ENCODE data around the gene IGLL5. TPM values are rescaled to one million over a fixed set of nuclear protein-coding genes. Genes with fewer than 3 reads are reported as not detected.

IGLL5 gene
- total and polyA plus RNA-seq, 2 of the 13 experiments (the other 11 are each of a cell fraction or from before 2014, with no cell fraction given), result not detected

DNA sequence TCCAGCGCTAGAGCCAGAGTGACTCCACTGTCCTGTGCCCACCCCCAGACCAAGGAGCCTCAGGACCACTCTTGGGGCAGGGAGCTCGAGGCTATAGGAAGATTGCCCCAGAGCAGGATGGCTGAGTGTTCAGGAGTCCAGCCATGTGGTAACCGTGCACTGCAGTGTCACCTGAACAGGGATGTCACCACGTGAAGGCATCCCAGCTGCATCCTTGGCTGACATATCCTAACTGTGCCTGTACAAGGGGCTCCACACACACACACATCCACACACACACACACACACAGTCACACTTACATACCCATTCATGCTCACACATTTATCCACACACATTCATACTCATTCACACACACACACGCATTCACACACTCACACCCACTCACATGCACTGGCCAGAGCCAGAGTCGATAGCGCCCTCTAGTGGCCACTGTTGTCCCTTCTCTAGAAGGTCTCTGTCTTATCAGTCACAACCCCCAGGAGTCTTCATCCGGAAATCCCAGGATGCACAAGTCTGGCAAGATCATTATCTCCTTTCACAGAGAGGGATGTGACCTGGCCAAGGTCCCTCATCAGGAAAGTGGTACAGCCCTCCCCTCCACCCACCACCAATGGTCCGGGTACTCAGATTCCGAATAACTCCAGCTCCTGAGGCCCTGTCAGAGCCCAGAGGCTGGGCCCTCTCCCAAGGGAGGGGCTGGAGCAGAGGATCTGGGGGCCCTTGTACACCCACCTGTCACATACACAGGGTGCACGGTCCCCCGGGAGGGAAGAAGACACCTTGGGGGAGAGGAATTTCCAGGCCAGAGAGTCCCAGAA is 55.1 kb downstream of the IGLL5 start:
- CTCF ChIA-PET (ENCODE audit: low intra/inter-chr PET ratio, low total read pairs), result no interaction called here
- TF ChIP-seq, protein P1, sequence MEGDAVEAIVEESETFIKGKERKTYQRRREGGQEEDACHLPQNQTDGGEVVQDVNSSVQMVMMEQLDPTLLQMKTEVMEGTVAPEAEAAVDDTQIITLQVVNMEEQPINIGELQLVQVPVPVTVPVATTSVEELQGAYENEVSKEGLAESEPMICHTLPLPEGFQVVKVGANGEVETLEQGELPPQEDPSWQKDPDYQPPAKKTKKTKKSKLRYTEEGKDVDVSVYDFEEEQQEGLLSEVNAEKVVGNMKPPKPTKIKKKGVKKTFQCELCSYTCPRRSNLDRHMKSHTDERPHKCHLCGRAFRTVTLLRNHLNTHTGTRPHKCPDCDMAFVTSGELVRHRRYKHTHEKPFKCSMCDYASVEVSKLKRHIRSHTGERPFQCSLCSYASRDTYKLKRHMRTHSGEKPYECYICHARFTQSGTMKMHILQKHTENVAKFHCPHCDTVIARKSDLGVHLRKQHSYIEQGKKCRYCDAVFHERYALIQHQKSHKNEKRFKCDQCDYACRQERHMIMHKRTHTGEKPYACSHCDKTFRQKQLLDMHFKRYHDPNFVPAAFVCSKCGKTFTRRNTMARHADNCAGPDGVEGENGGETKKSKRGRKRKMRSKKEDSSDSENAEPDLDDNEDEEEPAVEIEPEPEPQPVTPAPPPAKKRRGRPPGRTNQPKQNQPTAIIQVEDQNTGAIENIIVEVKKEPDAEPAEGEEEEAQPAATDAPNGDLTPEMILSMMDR (CRISPR knock-in tag; IDR thresholded peaks at IDR 0.05), result peak; percentile 81
- TF ChIP-seq STAG1 (CRISPR knock-in tag; IDR thresholded peaks at IDR 0.05) (peak; percentile 53), SMC3 (IDR thresholded peaks at IDR 0.05; ENCODE audit: low read length) (peak; percentile 33; the same call in 1 of the 2 replicates), GZF1 (CRISPR knock-in tag; IDR thresholded peaks at IDR 0.05) (no peak)
- Histone ChIP-seq H3K4me2 (ENCODE audit: low read depth, low read length) (no peak overlapping the region), H3K27me3 (ENCODE audit: control insufficient read depth in 1 of 2, insufficient read depth in 2 of 2, low read length in 2 of 2) (peaks cover 1 to 37% of the 10 kb centered on the region in 2 experiments; a peak in 3 of 5 replicates), H4K20me1 (ENCODE audit: insufficient read depth, low read length) (no peaks in the 10 kb centered on the region), H3K9ac (ENCODE audit: insufficient read depth, low read depth, low read length) (no peak overlapping the region), H3K9me3 (ENCODE audit: low read length) (no peaks in the 10 kb centered on the region), H3K4me3 (replicated peaks in 1 of 3; ENCODE audit: insufficient read depth in 1 of 3, low read depth in 2 of 3, low read length in 3 of 3) (no peak overlapping the region), H3K79me2 (ENCODE audit: insufficient read depth, low read length) (no peaks in the 10 kb centered on the region), H3K4me1 (ENCODE audit: insufficient read depth, low read length) (peaks cover 19% of the 10 kb centered on the region), H2AFZ (ENCODE audit: low read length) (no peak overlapping the region), H3K27ac (ENCODE audit: extremely low read length, insufficient read depth, low read length) (no peak overlapping the region), H3K36me3 (replicated peaks in 1 of 2; ENCODE audit: control insufficient read depth in 1 of 2, insufficient read depth in 2 of 2, low read length in 2 of 2) (no peaks in the 10 kb centered on the region)
- DNase-seq (ENCODE audit: low spot score) (peak; percentile 44), FAIRE-seq (peak; percentile 48), ATAC-seq (peak; percentile 85)
- BruUV-seq (replicated peaks), result no TSS peak
- intact Hi-C loops (cut with micrococcal nuclease; ENCODE audit: unreplicated experiment) (no loop called here), in situ Hi-C loops (cut with HindIII; ENCODE audit: extremely low pct_ligation_motif_present, low pct_unique_long_range_greater_than_20kb) (no loop called here)
- WGBS (ENCODE audit: low lambda C conversion rate), result 26% methylated on average over 9 of the region's 12 CpGs
- POLR2A ChIA-PET, result no interaction called here

DNA sequence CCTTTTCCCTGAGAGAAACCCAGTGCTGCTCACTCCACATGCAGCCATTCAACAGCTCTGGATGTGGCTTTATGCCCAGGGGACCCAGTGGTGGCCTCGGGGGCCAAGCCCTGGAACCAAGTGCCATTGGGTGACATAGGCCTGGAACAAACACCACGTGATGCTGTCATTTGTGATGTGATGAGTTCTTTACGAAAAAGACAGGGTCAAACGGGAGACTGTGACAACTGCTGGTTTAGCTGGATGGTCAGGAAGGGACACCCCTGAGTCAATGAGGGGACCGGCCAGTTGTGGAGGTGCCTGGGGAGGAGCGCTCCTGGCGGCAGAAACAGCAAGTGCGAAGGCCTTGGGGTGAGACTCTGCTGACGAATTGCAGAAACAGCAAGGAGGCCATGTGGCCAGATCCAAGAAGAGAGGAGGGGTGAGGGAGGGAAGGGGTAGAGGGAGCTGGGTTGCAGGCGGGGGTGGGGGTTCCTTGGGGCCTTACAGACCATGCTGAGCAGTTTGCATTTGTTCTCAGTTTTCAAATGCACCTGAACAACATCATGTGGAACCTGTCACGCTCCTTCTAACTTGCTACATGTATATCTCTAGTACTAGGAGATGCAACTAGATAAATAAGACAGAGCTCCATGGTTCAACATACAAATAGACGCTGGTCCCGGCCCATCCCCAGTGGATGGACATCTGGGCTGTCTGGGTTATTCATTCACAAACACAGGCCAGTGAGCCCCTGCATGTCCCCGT is 56.1 kb downstream of the IGLL5 start:
- ATAC-seq (no peak), FAIRE-seq (no peak), DNase-seq (ENCODE audit: low spot score) (no peak)
- H3K4me2 ChIP-seq (ENCODE audit: low read depth, low read length), result no peak overlapping the region
- no peaks in the 10 kb centered on the region for H3K9me3 ChIP-seq (ENCODE audit: low read length)
- BruUV-seq (replicated peaks), result no TSS peak
- ChIA-PET POLR2A (no interaction called here), CTCF (ENCODE audit: low intra/inter-chr PET ratio, low total read pairs) (no interaction called here)
- H4K20me1 ChIP-seq (ENCODE audit: insufficient read depth, low read length), result no peaks in the 10 kb centered on the region
- no peak overlapping the region for H3K9ac ChIP-seq (ENCODE audit: insufficient read depth, low read depth, low read length)
- H3K4me3 ChIP-seq (replicated peaks in 1 of 3; ENCODE audit: insufficient read depth in 1 of 3, low read depth in 2 of 3, low read length in 3 of 3), result no peak overlapping the region
- in situ Hi-C loops (cut with HindIII; ENCODE audit: extremely low pct_ligation_motif_present, low pct_unique_long_range_greater_than_20kb) (no loop called here), intact Hi-C loops (cut with micrococcal nuclease; ENCODE audit: unreplicated experiment) (no loop called here)
- no peaks in the 10 kb centered on the region for H3K36me3 ChIP-seq (replicated peaks in 1 of 2; ENCODE audit: control insufficient read depth in 1 of 2, insufficient read depth in 2 of 2, low read length in 2 of 2)
- WGBS (ENCODE audit: low lambda C conversion rate), result 41% methylated on average over 12 of the region's 14 CpGs
- H3K27ac ChIP-seq (ENCODE audit: extremely low read length, insufficient read depth, low read length), result no peak overlapping the region
- peaks cover 19% of the 10 kb centered on the region for H3K4me1 ChIP-seq (ENCODE audit: insufficient read depth, low read length)
- H3K79me2 ChIP-seq (ENCODE audit: insufficient read depth, low read length), result no peaks in the 10 kb centered on the region
- H2AFZ ChIP-seq (ENCODE audit: low read length), result no peak overlapping the region
- peaks cover 1 to 33% of the 10 kb centered on the region in 2 experiments; a peak in 3 of 5 replicates for H3K27me3 ChIP-seq (ENCODE audit: control insufficient read depth in 1 of 2, insufficient read depth in 2 of 2, low read length in 2 of 2)
- TF ChIP-seq, protein P2, sequence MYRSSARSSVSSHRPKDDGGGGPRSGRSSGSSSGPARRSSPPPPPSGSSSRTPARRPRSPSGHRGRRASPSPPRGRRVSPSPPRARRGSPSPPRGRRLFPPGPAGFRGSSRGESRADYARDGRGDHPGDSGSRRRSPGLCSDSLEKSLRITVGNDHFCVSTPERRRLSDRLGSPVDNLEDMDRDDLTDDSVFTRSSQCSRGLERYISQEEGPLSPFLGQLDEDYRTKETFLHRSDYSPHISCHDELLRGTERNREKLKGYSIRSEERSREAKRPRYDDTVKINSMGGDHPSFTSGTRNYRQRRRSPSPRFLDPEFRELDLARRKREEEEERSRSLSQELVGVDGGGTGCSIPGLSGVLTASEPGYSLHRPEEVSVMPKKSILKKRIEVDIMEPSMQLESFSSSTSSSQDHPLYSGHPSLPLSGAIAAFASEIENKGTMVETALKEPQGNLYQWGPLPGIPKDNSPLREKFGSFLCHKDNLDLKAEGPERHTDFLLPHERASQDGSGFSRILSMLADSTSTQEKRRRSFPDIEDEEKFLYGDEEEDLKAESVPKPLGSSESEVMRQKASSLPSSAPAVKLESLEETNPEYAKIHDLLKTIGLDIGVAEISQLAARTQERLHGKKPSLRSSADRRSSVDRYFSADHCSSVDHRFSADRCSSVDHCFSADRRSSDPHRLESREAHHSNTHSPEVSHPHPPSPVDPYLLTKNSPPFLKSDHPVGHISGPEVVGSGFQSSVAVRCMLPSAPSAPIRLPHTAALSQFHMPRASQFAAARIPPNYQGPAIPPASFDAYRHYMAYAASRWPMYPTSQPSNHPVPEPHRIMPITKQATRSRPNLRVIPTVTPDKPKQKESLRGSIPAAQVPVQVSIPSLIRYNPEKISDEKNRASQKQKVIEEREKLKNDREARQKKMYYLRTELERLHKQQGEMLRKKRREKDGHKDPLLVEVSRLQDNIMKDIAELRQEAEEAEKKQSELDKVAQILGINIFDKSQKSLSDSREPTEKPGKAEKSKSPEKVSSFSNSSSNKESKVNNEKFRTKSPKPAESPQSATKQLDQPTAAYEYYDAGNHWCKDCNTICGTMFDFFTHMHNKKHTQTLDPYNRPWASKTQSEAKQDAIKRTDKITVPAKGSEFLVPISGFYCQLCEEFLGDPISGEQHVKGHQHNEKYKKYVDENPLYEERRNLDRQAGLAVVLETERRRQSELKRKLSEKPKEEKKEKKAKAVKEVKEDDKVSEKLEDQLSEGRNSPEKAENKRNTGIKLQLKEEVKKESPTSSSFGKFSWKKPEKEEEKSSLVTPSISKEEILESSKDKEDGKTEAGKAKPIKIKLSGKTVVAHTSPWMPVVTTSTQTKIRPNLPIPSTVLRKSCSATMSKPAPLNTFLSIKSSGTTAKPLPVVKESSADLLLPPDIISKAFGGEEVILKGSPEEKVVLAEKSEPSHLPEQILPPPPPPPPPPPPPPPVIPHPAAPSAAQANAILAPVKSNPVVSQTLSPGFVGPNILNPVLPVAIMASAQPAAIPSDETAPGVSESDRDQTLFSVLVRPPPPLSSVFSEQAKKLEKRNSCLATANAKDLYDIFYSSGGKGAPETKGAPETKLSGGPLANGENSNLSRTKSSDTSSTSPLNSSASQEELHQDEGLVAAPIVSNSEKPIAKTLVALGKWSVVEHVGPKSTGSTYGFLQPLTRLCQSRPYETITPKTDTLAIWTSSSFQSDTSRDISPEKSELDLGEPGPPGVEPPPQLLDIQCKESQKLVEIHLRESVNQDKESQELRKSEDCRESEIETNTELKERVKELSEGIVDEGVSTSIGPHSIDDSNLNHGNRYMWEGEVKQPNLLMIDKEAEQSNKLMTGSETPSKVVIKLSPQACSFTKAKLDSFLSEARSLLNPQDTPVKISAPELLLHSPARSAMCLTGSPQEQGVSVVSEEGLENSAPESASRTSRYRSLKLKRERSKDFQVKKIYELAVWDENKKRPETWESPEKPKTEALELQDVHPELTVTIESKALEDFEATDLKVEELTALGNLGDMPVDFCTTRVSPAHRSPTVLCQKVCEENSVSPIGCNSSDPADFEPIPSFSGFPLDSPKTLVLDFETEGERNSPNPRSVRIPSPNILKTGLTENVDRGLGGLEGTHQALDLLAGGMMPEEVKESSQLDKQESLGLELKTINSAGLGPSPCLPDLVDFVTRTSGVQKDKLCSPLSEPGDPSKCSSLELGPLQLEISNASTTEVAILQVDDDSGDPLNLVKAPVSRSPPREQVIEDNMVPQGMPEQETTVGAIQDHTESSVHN (CRISPR knock-in tag; IDR thresholded peaks at IDR 0.05), result no peak
